GM23338 (cell line): ENCODE measurements around the gene SEC23A.

Source experiments
- CREB1 ChIP-seq: fragments of 250-450 bp; sonication (Bioruptor Pico); IDR thresholded peaks from 2 replicates; pipeline ENCODE4 v1.5.0; 2020; ENCODE audit warnings: low read depth, mild to moderate bottlenecking, moderate library complexity
- EZH2 ChIP-seq: fragments of 200-600 bp; sonication (generic); IDR thresholded peaks from one replicate; pipeline ENCODE4 v1.8.0; 2017; ENCODE audit warnings: antibody characterized with exemption, mild to moderate bottlenecking, low read depth; ENCODE audit not compliant: unreplicated experiment
- EZH2phosphoT487 ChIP-seq: fragments of 200-600 bp; sonication (generic); IDR thresholded peaks from one replicate; pipeline ENCODE4 v1.8.1; 2018; ENCODE audit warnings: antibody characterized with exemption; ENCODE audit not compliant: unreplicated experiment
- JUNB ChIP-seq: IDR thresholded peaks from one replicate; pipeline ENCODE4 v1.6.1; 2016; ENCODE audit warnings: antibody characterized with exemption; ENCODE audit not compliant: unreplicated experiment
- NANOG ChIP-seq: IDR thresholded peaks from 2 replicates; pipeline ENCODE4 v1.6.1; 2016; ENCODE audit warnings: antibody characterized with exemption, borderline replicate concordance
- STAT1 ChIP-seq: IDR thresholded peaks from one replicate; pipeline ENCODE4 v1.6.1; 2016; ENCODE audit warnings: antibody characterized with exemption; ENCODE audit not compliant: unreplicated experiment
- TF ChIP-seq, protein P1 (sequence below), 2 experiments: fragments of 200-600 bp in 1 of 2; sonication (generic) in 1 of 2; conservative IDR thresholded peaks; 2 replicates each; pipeline versions ENCODE4 v1.5.1 to v1.6.1; 2016 to 2017; ENCODE audit warnings: antibody characterized with exemption in 2 of 2, low read depth in 2 of 2, mild to moderate bottlenecking in 2 of 2, moderate library complexity in 1 of 2
- TF ChIP-seq, protein P2 (sequence below): IDR thresholded peaks from one replicate; pipeline ENCODE4 v1.6.1; 2018; ENCODE audit warnings: antibody characterized with exemption; ENCODE audit not compliant: unreplicated experiment

DNA sequence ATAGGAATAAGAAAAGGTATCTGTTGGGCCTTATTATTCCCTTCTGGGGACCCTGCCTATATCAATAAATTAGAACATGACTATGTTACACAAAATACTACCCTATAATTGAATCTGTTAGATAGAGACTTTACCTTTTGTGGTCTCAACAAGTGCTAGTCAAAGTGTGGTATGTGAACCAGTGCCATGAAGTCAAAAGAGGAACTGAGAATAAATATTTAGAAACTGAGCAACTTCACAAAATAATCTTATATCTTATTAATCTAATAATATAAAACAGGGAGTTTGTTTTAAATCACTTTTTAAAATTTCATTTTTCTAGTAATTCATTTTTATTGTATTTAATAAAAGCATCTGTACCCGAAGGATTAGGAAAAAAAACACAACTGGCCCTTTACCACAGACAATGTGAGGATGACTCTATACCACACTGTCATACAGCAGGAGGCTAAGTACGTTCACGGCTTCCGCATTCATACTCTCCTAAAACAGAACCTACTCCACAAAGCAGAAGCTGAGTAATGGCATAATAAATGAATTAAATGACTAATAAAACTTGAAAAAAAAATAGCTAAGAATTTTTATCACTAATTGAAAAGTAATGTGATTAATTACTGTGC, 42.1 kb downstream of the SEC23A start:
- TF ChIP-seq NANOG (no peak), CREB1 (CRISPR knock-in tag) (no peak), EZH2phosphoT487 (no peak), EZH2 (no peak), JUNB (no peak), STAT1 (no peak)
- TF ChIP-seq, protein P1, sequence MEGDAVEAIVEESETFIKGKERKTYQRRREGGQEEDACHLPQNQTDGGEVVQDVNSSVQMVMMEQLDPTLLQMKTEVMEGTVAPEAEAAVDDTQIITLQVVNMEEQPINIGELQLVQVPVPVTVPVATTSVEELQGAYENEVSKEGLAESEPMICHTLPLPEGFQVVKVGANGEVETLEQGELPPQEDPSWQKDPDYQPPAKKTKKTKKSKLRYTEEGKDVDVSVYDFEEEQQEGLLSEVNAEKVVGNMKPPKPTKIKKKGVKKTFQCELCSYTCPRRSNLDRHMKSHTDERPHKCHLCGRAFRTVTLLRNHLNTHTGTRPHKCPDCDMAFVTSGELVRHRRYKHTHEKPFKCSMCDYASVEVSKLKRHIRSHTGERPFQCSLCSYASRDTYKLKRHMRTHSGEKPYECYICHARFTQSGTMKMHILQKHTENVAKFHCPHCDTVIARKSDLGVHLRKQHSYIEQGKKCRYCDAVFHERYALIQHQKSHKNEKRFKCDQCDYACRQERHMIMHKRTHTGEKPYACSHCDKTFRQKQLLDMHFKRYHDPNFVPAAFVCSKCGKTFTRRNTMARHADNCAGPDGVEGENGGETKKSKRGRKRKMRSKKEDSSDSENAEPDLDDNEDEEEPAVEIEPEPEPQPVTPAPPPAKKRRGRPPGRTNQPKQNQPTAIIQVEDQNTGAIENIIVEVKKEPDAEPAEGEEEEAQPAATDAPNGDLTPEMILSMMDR (conservative IDR thresholded peaks at IDR 0.05; ENCODE audit: low read depth in 2 of 2) = no peak
- TF ChIP-seq, protein P2, sequence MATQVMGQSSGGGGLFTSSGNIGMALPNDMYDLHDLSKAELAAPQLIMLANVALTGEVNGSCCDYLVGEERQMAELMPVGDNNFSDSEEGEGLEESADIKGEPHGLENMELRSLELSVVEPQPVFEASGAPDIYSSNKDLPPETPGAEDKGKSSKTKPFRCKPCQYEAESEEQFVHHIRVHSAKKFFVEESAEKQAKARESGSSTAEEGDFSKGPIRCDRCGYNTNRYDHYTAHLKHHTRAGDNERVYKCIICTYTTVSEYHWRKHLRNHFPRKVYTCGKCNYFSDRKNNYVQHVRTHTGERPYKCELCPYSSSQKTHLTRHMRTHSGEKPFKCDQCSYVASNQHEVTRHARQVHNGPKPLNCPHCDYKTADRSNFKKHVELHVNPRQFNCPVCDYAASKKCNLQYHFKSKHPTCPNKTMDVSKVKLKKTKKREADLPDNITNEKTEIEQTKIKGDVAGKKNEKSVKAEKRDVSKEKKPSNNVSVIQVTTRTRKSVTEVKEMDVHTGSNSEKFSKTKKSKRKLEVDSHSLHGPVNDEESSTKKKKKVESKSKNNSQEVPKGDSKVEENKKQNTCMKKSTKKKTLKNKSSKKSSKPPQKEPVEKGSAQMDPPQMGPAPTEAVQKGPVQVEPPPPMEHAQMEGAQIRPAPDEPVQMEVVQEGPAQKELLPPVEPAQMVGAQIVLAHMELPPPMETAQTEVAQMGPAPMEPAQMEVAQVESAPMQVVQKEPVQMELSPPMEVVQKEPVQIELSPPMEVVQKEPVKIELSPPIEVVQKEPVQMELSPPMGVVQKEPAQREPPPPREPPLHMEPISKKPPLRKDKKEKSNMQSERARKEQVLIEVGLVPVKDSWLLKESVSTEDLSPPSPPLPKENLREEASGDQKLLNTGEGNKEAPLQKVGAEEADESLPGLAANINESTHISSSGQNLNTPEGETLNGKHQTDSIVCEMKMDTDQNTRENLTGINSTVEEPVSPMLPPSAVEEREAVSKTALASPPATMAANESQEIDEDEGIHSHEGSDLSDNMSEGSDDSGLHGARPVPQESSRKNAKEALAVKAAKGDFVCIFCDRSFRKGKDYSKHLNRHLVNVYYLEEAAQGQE = no peak
